ENCODE results near the gene SOCS6. TPM values are rescaled to one million over a fixed set of nuclear protein-coding genes. Genes with fewer than 3 reads are reported as not detected.

Gene SOCS6
- total RNA-seq, 1 experiment from 2014 or later = 16.9 TPM

DNA sequence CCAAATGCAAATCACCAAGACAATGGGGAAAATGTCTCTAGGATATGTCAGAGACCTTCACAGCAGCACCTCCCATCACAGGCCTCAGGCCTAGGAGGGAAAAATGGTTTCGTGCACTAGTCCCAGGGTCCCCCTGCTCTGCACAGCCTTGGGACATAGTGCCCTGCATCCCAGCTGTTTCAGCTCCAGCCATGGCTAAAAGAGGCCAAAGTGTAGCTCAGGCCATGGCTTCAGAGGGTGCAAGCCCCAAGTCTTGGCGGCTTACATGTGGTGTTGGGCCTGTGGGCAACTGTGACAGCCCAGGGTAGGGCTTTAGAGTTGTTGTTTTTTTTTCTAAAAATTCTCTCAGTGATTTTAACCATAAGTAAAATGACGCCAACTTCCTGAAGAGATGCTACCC lies 25.5 kb upstream of the SOCS6 start:
- no peak overlapping the region for H3K27ac Mint-ChIP-seq (ENCODE audit: low read depth, unreplicated experiment)
- no TSS peak for BruUV-seq (replicated peaks)
- TF ChIP-seq, protein P1, sequence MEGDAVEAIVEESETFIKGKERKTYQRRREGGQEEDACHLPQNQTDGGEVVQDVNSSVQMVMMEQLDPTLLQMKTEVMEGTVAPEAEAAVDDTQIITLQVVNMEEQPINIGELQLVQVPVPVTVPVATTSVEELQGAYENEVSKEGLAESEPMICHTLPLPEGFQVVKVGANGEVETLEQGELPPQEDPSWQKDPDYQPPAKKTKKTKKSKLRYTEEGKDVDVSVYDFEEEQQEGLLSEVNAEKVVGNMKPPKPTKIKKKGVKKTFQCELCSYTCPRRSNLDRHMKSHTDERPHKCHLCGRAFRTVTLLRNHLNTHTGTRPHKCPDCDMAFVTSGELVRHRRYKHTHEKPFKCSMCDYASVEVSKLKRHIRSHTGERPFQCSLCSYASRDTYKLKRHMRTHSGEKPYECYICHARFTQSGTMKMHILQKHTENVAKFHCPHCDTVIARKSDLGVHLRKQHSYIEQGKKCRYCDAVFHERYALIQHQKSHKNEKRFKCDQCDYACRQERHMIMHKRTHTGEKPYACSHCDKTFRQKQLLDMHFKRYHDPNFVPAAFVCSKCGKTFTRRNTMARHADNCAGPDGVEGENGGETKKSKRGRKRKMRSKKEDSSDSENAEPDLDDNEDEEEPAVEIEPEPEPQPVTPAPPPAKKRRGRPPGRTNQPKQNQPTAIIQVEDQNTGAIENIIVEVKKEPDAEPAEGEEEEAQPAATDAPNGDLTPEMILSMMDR (IDR thresholded peaks at IDR 0.05; ENCODE audit: unreplicated experiment) = no peak
- H3K4me1 Mint-ChIP-seq (ENCODE audit: insufficient read depth, unreplicated experiment) = no peaks in the 10 kb centered on the region
- no peaks in the 10 kb centered on the region for H3K9me3 Mint-ChIP-seq (ENCODE audit: unreplicated experiment)
- H3K27me3 Mint-ChIP-seq (ENCODE audit: insufficient read depth, unreplicated experiment) = no peaks in the 10 kb centered on the region
- H3K36me3 Mint-ChIP-seq (ENCODE audit: insufficient read depth, unreplicated experiment) = no peaks in the 10 kb centered on the region
- ChIA-PET POLR2A (no interaction called here), CTCF (no interaction called here)
- no peak overlapping the region for H3K4me3 Mint-ChIP-seq (ENCODE audit: unreplicated experiment)
- intact Hi-C loops (cut with micrococcal nuclease) = no loop called here
- no peak for DNase-seq (ENCODE audit: unreplicated experiment)

DNA sequence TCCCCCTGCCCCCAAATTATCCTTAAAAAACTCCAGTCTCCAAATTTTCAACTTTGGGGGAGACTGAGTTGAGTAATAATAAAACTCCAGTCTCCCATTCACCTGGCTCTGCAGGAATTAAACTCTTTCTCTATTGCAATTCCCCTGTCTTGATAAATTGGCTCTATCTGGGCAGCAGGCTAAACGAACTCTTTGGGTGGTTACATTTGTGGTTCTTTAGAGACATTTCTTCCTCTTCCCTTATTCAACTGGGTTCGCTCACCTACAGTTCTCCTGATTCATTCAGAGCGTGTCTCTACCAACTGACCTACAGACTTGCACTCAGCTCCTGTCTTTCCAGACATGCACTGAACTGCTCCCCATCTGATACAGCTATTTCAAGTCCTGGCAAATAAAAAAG lies 17.1 kb upstream of the SOCS6 start:
- Mint-ChIP-seq H3K27me3 (ENCODE audit: insufficient read depth, unreplicated experiment) (no peaks in the 10 kb centered on the region), H3K4me1 (ENCODE audit: insufficient read depth, unreplicated experiment) (no peaks in the 10 kb centered on the region), H3K27ac (ENCODE audit: low read depth, unreplicated experiment) (no peak overlapping the region), H3K4me3 (ENCODE audit: unreplicated experiment) (no peak overlapping the region), H3K36me3 (ENCODE audit: insufficient read depth, unreplicated experiment) (no peaks in the 10 kb centered on the region), H3K9me3 (ENCODE audit: unreplicated experiment) (peaks cover 16% of the 10 kb centered on the region)
- BruUV-seq (replicated peaks) = no TSS peak
- ChIA-PET CTCF (interaction anchor here (0.6 kb wide), 1 partner anchor 738 kb away, joined by 3 read pairs; no protein-coding TSS in a partner anchor), POLR2A (no interaction called here)
- TF ChIP-seq, protein P1 (IDR thresholded peaks at IDR 0.05; ENCODE audit: unreplicated experiment) = no peak
- intact Hi-C loops (cut with micrococcal nuclease) = no loop called here
- DNase-seq (ENCODE audit: unreplicated experiment) = no peak

DNA sequence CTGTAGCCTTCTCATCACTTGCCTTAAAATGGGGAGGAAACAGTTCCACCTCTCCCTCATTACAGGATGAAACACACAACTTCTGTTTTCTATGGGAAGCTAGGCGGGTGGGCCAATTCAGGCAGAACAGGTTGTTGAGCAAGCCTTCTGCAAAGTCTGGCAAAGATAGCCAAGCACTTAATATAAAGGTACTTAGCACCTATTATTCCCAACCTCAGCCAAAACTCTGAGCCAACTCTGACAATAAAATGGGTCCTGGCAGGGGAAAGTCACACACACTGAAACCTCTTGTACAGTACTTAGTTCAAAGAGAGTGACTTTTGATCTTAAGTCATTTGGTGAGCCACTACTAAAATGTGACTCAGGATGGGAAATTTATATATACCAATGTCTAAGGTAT lies 15.8 kb upstream of the SOCS6 start:
- TF ChIP-seq, protein P1 (IDR thresholded peaks at IDR 0.05; ENCODE audit: unreplicated experiment) = no peak
- Mint-ChIP-seq H3K27ac (ENCODE audit: low read depth, unreplicated experiment) (no peak overlapping the region), H3K4me1 (ENCODE audit: insufficient read depth, unreplicated experiment) (no peaks in the 10 kb centered on the region), H3K36me3 (ENCODE audit: insufficient read depth, unreplicated experiment) (no peaks in the 10 kb centered on the region), H3K4me3 (ENCODE audit: unreplicated experiment) (no peak overlapping the region), H3K9me3 (ENCODE audit: unreplicated experiment) (peaks cover 16% of the 10 kb centered on the region), H3K27me3 (ENCODE audit: insufficient read depth, unreplicated experiment) (no peaks in the 10 kb centered on the region)
- no TSS peak for BruUV-seq (replicated peaks)
- CTCF ChIA-PET = no interaction called here
- no peak for DNase-seq (ENCODE audit: unreplicated experiment)
- intact Hi-C loops (cut with micrococcal nuclease) = no loop called here
- POLR2A ChIA-PET = no interaction called here

DNA sequence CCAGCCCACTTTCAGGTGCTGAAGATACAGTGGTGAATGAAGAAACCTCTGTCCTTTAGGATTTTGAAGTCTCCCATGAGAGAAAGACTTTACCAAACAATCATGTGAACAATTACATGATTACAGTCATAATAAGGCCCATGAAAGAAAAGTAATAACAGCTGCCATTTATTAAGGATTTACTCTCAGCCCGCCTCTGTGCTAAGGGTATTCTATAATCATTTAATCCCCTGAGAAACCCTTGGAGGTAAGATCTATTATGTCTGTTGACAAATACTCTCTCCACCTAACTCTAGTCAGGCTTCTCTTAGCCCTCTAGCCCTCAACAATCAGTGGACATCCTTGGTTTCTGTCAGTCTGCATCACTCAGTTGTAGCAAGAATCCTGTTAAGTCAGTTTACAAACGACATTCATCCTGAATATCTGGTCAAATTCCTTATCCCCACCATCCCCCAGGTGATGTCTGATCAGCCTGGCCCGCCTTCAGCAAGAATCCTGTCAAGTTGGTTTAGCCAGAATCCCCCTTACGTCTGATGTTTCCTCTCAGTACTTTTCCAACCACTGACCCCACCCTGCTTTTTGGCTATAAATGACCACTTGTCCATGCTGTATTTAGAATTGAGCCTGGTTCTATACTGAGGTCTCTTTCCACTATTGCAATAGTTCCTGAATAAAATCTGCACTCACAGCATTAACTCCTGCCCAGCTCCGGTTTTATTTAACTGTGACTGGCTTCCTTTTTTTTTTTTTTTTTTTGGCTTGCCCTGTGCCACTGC lies 12.2 kb upstream of the SOCS6 start:
- H3K27ac Mint-ChIP-seq (ENCODE audit: low read depth, unreplicated experiment) = no peak overlapping the region
- no peak for DNase-seq (ENCODE audit: unreplicated experiment)
- no peaks in the 10 kb centered on the region for H3K27me3 Mint-ChIP-seq (ENCODE audit: insufficient read depth, unreplicated experiment)
- peaks cover 6% of the 10 kb centered on the region for H3K4me1 Mint-ChIP-seq (ENCODE audit: insufficient read depth, unreplicated experiment)
- ChIA-PET POLR2A (interaction anchor here (0.6 kb wide), 1 partner anchor 1092 kb away, joined by 3 read pairs; no protein-coding TSS in a partner anchor), CTCF (interaction anchor here (0.7 kb wide), 1 partner anchor 977 kb away, joined by 3 read pairs; no protein-coding TSS in a partner anchor)
- H3K9me3 Mint-ChIP-seq (ENCODE audit: unreplicated experiment) = peaks cover 14% of the 10 kb centered on the region
- H3K4me3 Mint-ChIP-seq (ENCODE audit: unreplicated experiment) = no peak overlapping the region
- BruUV-seq (replicated peaks) = no TSS peak
- intact Hi-C loops (cut with micrococcal nuclease) = no loop called here
- TF ChIP-seq, protein P1 (IDR thresholded peaks at IDR 0.05; ENCODE audit: unreplicated experiment) = no peak
- no peaks in the 10 kb centered on the region for H3K36me3 Mint-ChIP-seq (ENCODE audit: insufficient read depth, unreplicated experiment)
